Measurements from ENCODE around the gene MEA1. TPM values are rescaled to one million over a fixed set of nuclear protein-coding genes. Genes with fewer than 3 reads are reported as not detected.

The MEA1 gene
- total and polyA plus RNA-seq, 10 of the 15 experiments (the other 5 are each of a cell fraction or from before 2014, with no cell fraction given): 59.1 to 148 (median 96.4) TPM

GRCh38 chr6:43059168-43060033 lies 45.7 kb upstream of the MEA1 start, which contains the start of the genes KLC4 and MRPL2 (continued):
- TF ChIP-seq ATF3 (IDR thresholded peaks at IDR 0.05; ENCODE audit: borderline replicate concordance, extremely low read depth, low read depth, low read length) (peak; percentile 86), NFIC (IDR thresholded peaks at IDR 0.05; ENCODE audit: low read depth, low read length) (no peak), ESRRA (IDR thresholded peaks at IDR 0.05; ENCODE audit: low read length) (no peak), REST (IDR thresholded peaks at IDR 0.05; ENCODE audit: low read depth, low read length) (no peak), EED (IDR thresholded peaks at IDR 0.05; ENCODE audit: low read depth) (no peak), SMAD1 (IDR thresholded peaks at IDR 0.05; ENCODE audit: low read depth, partially characterized antibody) (peak; percentile 16), RCOR1 (conservative IDR thresholded peaks at IDR 0.05; ENCODE audit: low read depth, low read length) (no peak), CUX1 (IDR thresholded peaks at IDR 0.05; ENCODE audit: insufficient replicate concordance, low read depth, low read length) (no peak), SMAD5 (IDR thresholded peaks at IDR 0.05; ENCODE audit: low read depth) (peak; percentile 73; the same call in 1 of the 2 replicates), NFYB (IDR thresholded peaks at IDR 0.05; ENCODE audit: insufficient read depth, low read depth, low read length) (peak; percentile 59; the same call in 1 of the 2 replicates), YY1 (IDR thresholded peaks at IDR 0.05; ENCODE audit: low read depth, low read length) (peak; percentile 99), ZNF592 (IDR thresholded peaks at IDR 0.05) (no peak), GABPA (IDR thresholded peaks at IDR 0.05; ENCODE audit: low read depth) (no peak)
